Measurements from ENCODE around the gene ME2. TPM values are rescaled to one million over a fixed set of nuclear protein-coding genes. Genes with fewer than 3 reads are reported as not detected.

Gene ME2
- total RNA-seq, 1 experiment from 2014 or later, result 49.4 TPM

- H2AK5ac ChIP-seq (ENCODE audit: insufficient read length, low read length), result no peak overlapping the region
- H3K4me1 Mint-ChIP-seq, result peaks cover 8 to 10% of the 10 kb centered on the region in 2 experiments
- no peak overlapping the region for H3K4ac ChIP-seq (ENCODE audit: low read depth, low read length)
- H2AFZ ChIP-seq (ENCODE audit: low read length), result no peak overlapping the region
- no peaks in the 10 kb centered on the region for H3K23me2 ChIP-seq (ENCODE audit: insufficient read length, low read depth, low read length, poor library complexity, severe bottlenecking)
- H3K9me3 Mint-ChIP-seq, result no peaks in the 10 kb centered on the region
- no CpG with 5 or more reads among the region's 3 CpGs for WGBS (ENCODE audit: extremely low coverage, insufficient read length, low lambda C conversion rate)
- H3K56ac ChIP-seq (ENCODE audit: insufficient read length, low read depth, low read length), result no peak overlapping the region
- no peak overlapping the region for H4K5ac ChIP-seq (ENCODE audit: insufficient read length, low read depth, low read length)
- no peaks in the 10 kb centered on the region for H4K20me1 ChIP-seq (ENCODE audit: control insufficient read depth, insufficient read depth, insufficient read length)
- no peak overlapping the region for H3K4me3 Mint-ChIP-seq
- no peaks in the 10 kb centered on the region; the same call in 1 of the 2 replicates for H3K27me3 Mint-ChIP-seq (ENCODE audit: low read depth)
- no peak overlapping the region for H3K14ac ChIP-seq (ENCODE audit: insufficient read depth, low read length)
- no peak overlapping the region for H2BK15ac ChIP-seq (ENCODE audit: low read depth, low read length)
- H3K4me2 ChIP-seq (ENCODE audit: insufficient read depth, insufficient read length, low read length), result no peak overlapping the region
- no peaks in the 10 kb centered on the region; the same call in 1 of the 2 replicates for H3K4me1 ChIP-seq (ENCODE audit: insufficient read depth, low read length)
- H3K27ac ChIP-seq (ENCODE audit: insufficient read length, low read depth, low read length), result no peak overlapping the region
- TF ChIP-seq CTCF (conservative IDR thresholded peaks at IDR 0.05), result no peak
- H3K27me3 ChIP-seq (ENCODE audit: insufficient read depth, low read length), result no peaks in the 10 kb centered on the region
- no peaks in the 10 kb centered on the region for H3K79me1 ChIP-seq (ENCODE audit: insufficient read depth, low read depth, low read length, poor library complexity, severe bottlenecking)
- H3K9me3 ChIP-seq (ENCODE audit: control insufficient read depth, low read depth, low read length), result no peaks in the 10 kb centered on the region
- H3K36me3 Mint-ChIP-seq (ENCODE audit: insufficient read depth in 1 of 3, low read depth in 3 of 3), result no peaks in the 10 kb centered on the region
- H3K27ac Mint-ChIP-seq, result no peak overlapping the region; a peak in 1 of 7 replicates
- H3K79me2 ChIP-seq (ENCODE audit: insufficient read depth, low read length), result no peaks in the 10 kb centered on the region
- H4K91ac ChIP-seq (ENCODE audit: insufficient read length, low read depth, low read length), result no peak overlapping the region
- H3K18ac ChIP-seq (ENCODE audit: insufficient read length, low read depth, low read length), result no peak overlapping the region
- no peak overlapping the region for H2BK5ac ChIP-seq (ENCODE audit: insufficient read length, low read length)
- H3K9ac ChIP-seq (ENCODE audit: extremely low read depth, insufficient read length, low read length), result no peak overlapping the region
- H4K8ac ChIP-seq (replicated peaks; ENCODE audit: insufficient read length, low read depth, low read length), result no peak overlapping the region
- no peak overlapping the region for H2BK20ac ChIP-seq (ENCODE audit: low read depth, low read length, poor library complexity, severe bottlenecking)
- H3T11ph ChIP-seq (ENCODE audit: low read length), result no peak overlapping the region
- no peak overlapping the region for H3K23ac ChIP-seq (ENCODE audit: insufficient read length, low read depth, low read length)
- H2BK120ac ChIP-seq (ENCODE audit: low read depth, low read length, poor library complexity, severe bottlenecking), result no peak overlapping the region
- H2BK12ac ChIP-seq (ENCODE audit: insufficient read length, low read depth, low read length), result no peak overlapping the region
- DNase-seq, result no peak
These were observed 74.9 kb downstream of the ME2 start for GRCh38 chr18:50953822-50954221.

Measured in H9 (cell line).